Endothelial cell of umbilical vein (primary cell): ENCODE data around the gene ANKS1B. TPM values are rescaled to one million over a fixed set of nuclear protein-coding genes. Genes with fewer than 3 reads are reported as not detected.

Experiments
- BruUV-seq: library from RNA; stranded (reverse); fragments of 400-500 nt; replicated peaks from 2 replicates; lab custom pipeline; 2021; lab: Mats Ljungman, UMichigan
- CTCF ChIA-PET: fragments of 300-600, 350-600 bp; sonication (Branson Sonifier 250); formaldehyde crosslinking; loops from one replicate; lab custom pipeline; 2021; ENCODE audit warnings: antibody characterized with exemption, inconsistent platforms; lab: Charles Lee
- POLR2A ChIA-PET: fragments of 300-600, 350-600 bp; sonication (Branson Sonifier 250); formaldehyde crosslinking; loops from one replicate; lab custom pipeline; 2021; ENCODE audit warnings: antibody characterized with exemption, inconsistent platforms; lab: Charles Lee
- DNase-seq: peaks from one replicate; pipeline ENCODE4 v3.0.0-alpha.2; 2011; ENCODE audit warnings: low read depth, low spot score
- FAIRE-seq: peaks from 2 replicates; lab custom pipeline; 2011; peaks lifted over from hg19 to GRCh38; lab: Jason Lieb, UNC
- H2AFZ ChIP-seq: 2 replicates; pipeline ENCODE4 v1.6.0; 2012; ENCODE audit warnings: low read depth, low read length, control low read depth, inconsistent platforms
- H3K27ac ChIP-seq: 2 replicates; pipeline ENCODE4 v1.5.1; 2011; ENCODE audit warnings: low read depth, mild to moderate bottlenecking, control low read depth, low read length, moderate library complexity; ENCODE audit not compliant: insufficient read depth
- H3K27me3 ChIP-seq, 2 experiments: 2 replicates each; pipeline versions ENCODE4 v1.6.0 to v1.6.1; 2011; ENCODE audit warnings: low read length in 2 of 2, mixed read lengths in 1 of 2; ENCODE audit not compliant: control insufficient read depth in 2 of 2, insufficient read depth in 2 of 2
- H3K36me3 ChIP-seq, 2 experiments: 2 replicates in 1 of 2; 3 replicates in 1 of 2; pipeline ENCODE4 v1.5.1; 2011; ENCODE audit warnings: low read length in 2 of 2, mild to moderate bottlenecking in 1 of 2, moderate library complexity in 1 of 2; ENCODE audit not compliant: control insufficient read depth in 2 of 2, insufficient read depth in 2 of 2; ENCODE audit errors: extremely low read depth in 1 of 2
- H3K4me1 ChIP-seq: 3 replicates; pipeline ENCODE4 v1.5.1; 2011; ENCODE audit warnings: mild to moderate bottlenecking, low read length; ENCODE audit not compliant: control insufficient read depth, insufficient read depth; ENCODE audit errors: extremely low read depth
- H3K4me2 ChIP-seq: 2 replicates; pipeline ENCODE4 v1.6.1; 2011; ENCODE audit warnings: low read length, control low read depth, mixed read lengths; ENCODE audit not compliant: insufficient read depth
- H3K4me3 ChIP-seq, 3 experiments: fragments of 200-600 bp in 1 of 3; sonication (generic), shearing (Covaris generic) in 1 of 3; replicated peaks in 1 of 3; 2 replicates each; pipeline ENCODE4 v1.5.1; 2011 to 2016; ENCODE audit warnings: control low read depth in 3 of 3, low read length in 3 of 3, mild to moderate bottlenecking in 2 of 3, inconsistent platforms in 1 of 3, low read depth in 1 of 3, moderate library complexity in 1 of 3; ENCODE audit not compliant: insufficient read depth in 1 of 3
- H3K79me2 ChIP-seq: 2 replicates; pipeline ENCODE4 v1.6.0; 2012; ENCODE audit warnings: low read length, inconsistent platforms; ENCODE audit not compliant: control insufficient read depth, insufficient read depth
- H3K9ac ChIP-seq: replicated peaks from 2 replicates; pipeline ENCODE3; 2011; ENCODE audit warnings: low read length, control low read depth; ENCODE audit not compliant: insufficient read depth; ENCODE audit errors: extremely low read depth
- H3K9me1 ChIP-seq: replicated peaks from 3 replicates; pipeline ENCODE4 v1.6.0; 2011; ENCODE audit warnings: mild to moderate bottlenecking, low read length; ENCODE audit not compliant: control insufficient read depth, insufficient read depth; ENCODE audit errors: extremely low read depth
- H3K9me3 ChIP-seq: replicated peaks from 2 replicates; pipeline ENCODE4 v1.5.1; 2012; ENCODE audit warnings: low read length, inconsistent platforms; ENCODE audit not compliant: control insufficient read depth, insufficient read depth
- H4K20me1 ChIP-seq: replicated peaks from 2 replicates; pipeline ENCODE3; 2011; ENCODE audit warnings: mild to moderate bottlenecking, low read length; ENCODE audit not compliant: control insufficient read depth, insufficient read depth; ENCODE audit errors: extremely low read depth
- EZH2 ChIP-seq: IDR thresholded peaks from 2 replicates; pipeline ENCODE4 v1.6.1; 2012; ENCODE audit warnings: borderline replicate concordance, low read depth, mild to moderate bottlenecking, moderate library complexity, low read length, inconsistent platforms; ENCODE audit not compliant: severe bottlenecking
- FOS ChIP-seq: IDR thresholded peaks from 2 replicates; pipeline ENCODE4 v1.6.1; 2011; ENCODE audit warnings: mild to moderate bottlenecking, low read length, moderate library complexity, borderline replicate concordance; ENCODE audit not compliant: insufficient read depth
- GATA2 ChIP-seq: IDR thresholded peaks from 2 replicates; pipeline ENCODE4 v1.7.0; 2011; ENCODE audit warnings: low read depth, mild to moderate bottlenecking, moderate library complexity, mixed read lengths, low read length; ENCODE audit not compliant: insufficient read length, insufficient read depth
- JUN ChIP-seq: IDR thresholded peaks from 2 replicates; pipeline ENCODE4 v1.6.1; 2011; ENCODE audit warnings: borderline replicate concordance, low read depth; ENCODE audit not compliant: insufficient read length, insufficient read depth
- MYC ChIP-seq: IDR thresholded peaks from one replicate; pipeline ENCODE4 v1.6.1; 2011; ENCODE audit warnings: mild to moderate bottlenecking, low read depth, low read length
- POLR2A ChIP-seq: IDR thresholded peaks from 2 replicates; pipeline ENCODE4 v1.6.1; 2012; ENCODE audit warnings: low read depth, mild to moderate bottlenecking, control low read depth, low read length
- POLR2AphosphoS5 ChIP-seq: IDR thresholded peaks from 2 replicates; pipeline ENCODE4 v1.6.1; 2012; ENCODE audit warnings: low read depth, mild to moderate bottlenecking, control low read depth, low read length, moderate library complexity; ENCODE audit not compliant: insufficient read depth
- dilution Hi-C: fragments of 300-500 bp; cut with MboI; formaldehyde crosslinking; loops from one replicate; pipeline ENCODE4 v1.15.0; 2019; ENCODE audit warnings: low sequenced_read_pairs; ENCODE audit not compliant: extremely low pct_ligation_motif_present
- intact Hi-C: fragments of 100-400 bp; cut with micrococcal nuclease; formaldehyde crosslinking; loops from one replicate; pipeline ENCODE4 v1.10.0; 2022
- polyA plus RNA-seq, 4 experiments: library from polyadenylated mRNA; depleted of rRNA in 3 of 4; stranded (reverse) in 3 of 4; unstranded in 1 of 4; fragments of >200 nt; gene quantifications; 2 replicates each; pipeline versions ENCODE4 v1.2.1 to v1.2.3, GENCODE V29; 2011 to 2012; ENCODE audit warnings: missing spikeins in 1 of 4
- total RNA-seq: library from RNA; stranded (reverse); gene quantifications from 2 replicates; pipeline ENCODE4 v1.2.3, GENCODE V29; 2021
- TF ChIP-seq, protein P1 (sequence below), 2 donors: IDR thresholded peaks; 1 replicate in 1 of 2; 2 replicates in 1 of 2; pipeline ENCODE4 v1.5.1; 2011; ENCODE audit warnings: low read length in 2 of 2, mild to moderate bottlenecking in 2 of 2, moderate library complexity in 2 of 2, control low read depth in 1 of 2, inconsistent platforms in 1 of 2, low read depth in 1 of 2; ENCODE audit not compliant: insufficient read depth in 1 of 2; ENCODE audit errors: extremely low read depth in 1 of 2
- TF ChIP-seq, protein P2 (sequence below): IDR thresholded peaks from 2 replicates; pipeline ENCODE4 v1.6.1; 2011; ENCODE audit not compliant: insufficient read depth, insufficient read length

The ANKS1B gene
- total and polyA plus RNA-seq, 2 donors (not counting 3 experiments of a cell fraction or from before 2014, with no cell fraction given), result 0.15 to 0.38 TPM

- intact Hi-C loops, result no loop called here
- dilution Hi-C loops, result no loop called here
- Histone ChIP-seq H3K4me1 (no peaks in the 10 kb centered on the region), H3K4me2 (no peak overlapping the region), H2AFZ (no peak overlapping the region), H3K9me1 (no peaks in the 10 kb centered on the region), H3K79me2 (no peaks in the 10 kb centered on the region), H3K9me3 (no peaks in the 10 kb centered on the region), H3K4me3 (no peak overlapping the region), H3K36me3 (peaks cover 10 to 15% of the 10 kb centered on the region in 2 experiments), H4K20me1 (no peaks in the 10 kb centered on the region), H3K27ac (no peak overlapping the region), H3K9ac (no peak overlapping the region), H3K27me3 (no peaks in the 10 kb centered on the region)
- DNase-seq (no peak), FAIRE-seq (no peak)
- TF ChIP-seq FOS (no peak), EZH2 (no peak), POLR2A (no peak), JUN (no peak), GATA2 (no peak), POLR2AphosphoS5 (no peak)
- CTCF ChIA-PET, result no interaction called here
- no TSS peak for BruUV-seq
- POLR2A ChIA-PET, result no interaction called here
These were observed 1275.7 kb downstream of the ANKS1B start for GRCh38 chr12:98709022-98709421.

DNA sequence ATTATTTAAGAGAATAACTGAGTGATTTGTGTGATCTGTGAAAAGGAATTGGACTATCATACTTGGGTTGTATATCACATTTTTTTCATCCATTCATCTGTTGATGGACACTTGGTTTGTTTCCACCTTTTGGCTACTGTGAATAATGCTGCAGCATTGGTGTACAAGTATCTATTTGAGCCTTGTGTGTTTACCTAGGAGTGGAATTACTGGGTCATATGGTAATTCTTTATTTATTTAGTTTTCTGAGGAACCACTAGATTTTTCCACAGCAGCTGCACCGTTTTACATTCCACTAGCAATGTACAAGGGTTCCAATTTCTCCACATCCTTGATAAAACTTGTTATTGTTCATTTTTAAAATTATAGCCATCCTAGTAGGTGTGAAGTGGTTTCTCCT is 1283.6 kb downstream of the ANKS1B start:
- DNase-seq (no peak), FAIRE-seq (no peak)
- no peak overlapping the region for H3K9ac ChIP-seq
- H3K27ac ChIP-seq, result no peak overlapping the region
- H3K9me3 ChIP-seq, result no peaks in the 10 kb centered on the region
- intact Hi-C loops, result no loop called here
- H2AFZ ChIP-seq, result no peak overlapping the region
- H3K9me1 ChIP-seq, result no peaks in the 10 kb centered on the region
- no peak overlapping the region for H3K4me3 ChIP-seq
- no peaks in the 10 kb centered on the region for H4K20me1 ChIP-seq
- POLR2A ChIA-PET, result no interaction called here
- TF ChIP-seq, protein P1, sequence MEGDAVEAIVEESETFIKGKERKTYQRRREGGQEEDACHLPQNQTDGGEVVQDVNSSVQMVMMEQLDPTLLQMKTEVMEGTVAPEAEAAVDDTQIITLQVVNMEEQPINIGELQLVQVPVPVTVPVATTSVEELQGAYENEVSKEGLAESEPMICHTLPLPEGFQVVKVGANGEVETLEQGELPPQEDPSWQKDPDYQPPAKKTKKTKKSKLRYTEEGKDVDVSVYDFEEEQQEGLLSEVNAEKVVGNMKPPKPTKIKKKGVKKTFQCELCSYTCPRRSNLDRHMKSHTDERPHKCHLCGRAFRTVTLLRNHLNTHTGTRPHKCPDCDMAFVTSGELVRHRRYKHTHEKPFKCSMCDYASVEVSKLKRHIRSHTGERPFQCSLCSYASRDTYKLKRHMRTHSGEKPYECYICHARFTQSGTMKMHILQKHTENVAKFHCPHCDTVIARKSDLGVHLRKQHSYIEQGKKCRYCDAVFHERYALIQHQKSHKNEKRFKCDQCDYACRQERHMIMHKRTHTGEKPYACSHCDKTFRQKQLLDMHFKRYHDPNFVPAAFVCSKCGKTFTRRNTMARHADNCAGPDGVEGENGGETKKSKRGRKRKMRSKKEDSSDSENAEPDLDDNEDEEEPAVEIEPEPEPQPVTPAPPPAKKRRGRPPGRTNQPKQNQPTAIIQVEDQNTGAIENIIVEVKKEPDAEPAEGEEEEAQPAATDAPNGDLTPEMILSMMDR (IDR thresholded peaks at IDR 0.05; ENCODE audit: extremely low read depth in 1 of 2, insufficient read depth in 1 of 2, low read depth in 1 of 2, low read length in 2 of 2), result no peak
- TF ChIP-seq GATA2 (no peak), EZH2 (no peak), MYC (no peak), FOS (no peak), POLR2AphosphoS5 (no peak), POLR2A (no peak), JUN (no peak)
- TF ChIP-seq, protein P2, sequence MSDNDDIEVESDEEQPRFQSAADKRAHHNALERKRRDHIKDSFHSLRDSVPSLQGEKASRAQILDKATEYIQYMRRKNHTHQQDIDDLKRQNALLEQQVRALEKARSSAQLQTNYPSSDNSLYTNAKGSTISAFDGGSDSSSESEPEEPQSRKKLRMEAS, result no peak
- H3K4me1 ChIP-seq, result no peaks in the 10 kb centered on the region
- no peaks in the 10 kb centered on the region for H3K27me3 ChIP-seq
- CTCF ChIA-PET, result no interaction called here
- no TSS peak for BruUV-seq
- H3K36me3 ChIP-seq, result peaks cover 4 to 10% of the 10 kb centered on the region in 2 experiments
- dilution Hi-C loops, result no loop called here
- no peak overlapping the region for H3K4me2 ChIP-seq
- H3K79me2 ChIP-seq, result no peaks in the 10 kb centered on the region
